GM12878 (cell line): Measurements from ENCODE around the gene MCM3. TPM values are rescaled to one million over a fixed set of nuclear protein-coding genes. Genes with fewer than 3 reads are reported as not detected.

Experiments
- ATAC-seq: fragments of 200-7000 bp; cut with Tn5 transposase; 3 replicates; pipeline ENCODE4 v1.9.1; 2020; ENCODE audit warnings: mild to moderate bottlenecking, moderate library complexity
- BruUV-seq: library from RNA; stranded (reverse); fragments of 400-500 nt; replicated peaks from 2 replicates; lab custom pipeline; 2021; lab: Mats Ljungman, UMichigan
- CTCF ChIA-PET: fragments of 300-600 bp; sonication (Branson Sonifier 250); formaldehyde crosslinking; extraction: SDS; loops from one replicate; lab custom pipeline; 2021; ENCODE audit warnings: inconsistent platforms; lab: Yijun Ruan, JAX
- POLR2A ChIA-PET: fragments of 350-600 bp; formaldehyde crosslinking; extraction: SDS; loops from one replicate; lab custom pipeline; 2021; ENCODE audit warnings: inconsistent platforms; lab: Charles Lee
- RAD21 ChIA-PET: fragments of 300-600 bp; sonication (Branson Sonifier 250); formaldehyde crosslinking; loops from one replicate; lab custom pipeline; 2023; ENCODE audit warnings: antibody characterized with exemption; ENCODE audit not compliant: unreplicated experiment; lab: Charles Lee
- SMC1A ChIA-PET: fragments of 300-600 bp; sonication (Branson Sonifier 250); formaldehyde crosslinking; loops from one replicate; lab custom pipeline; 2023; ENCODE audit not compliant: unreplicated experiment, uncharacterized antibody; lab: Charles Lee
- DNase-seq: peaks from one replicate; pipeline ENCODE4 v3.0.0-alpha.2; 2011; ENCODE audit warnings: low read depth, low spot score
- FAIRE-seq: peaks from 3 replicates; lab custom pipeline; 2011; peaks lifted over from hg19 to GRCh38; lab: Jason Lieb, UNC
- H2AFZ ChIP-seq: 2 replicates; pipeline ENCODE4 v1.6.0; 2011; ENCODE audit warnings: low read depth, low read length, control low read depth; ENCODE audit not compliant: control insufficient read depth
- H3K27ac ChIP-seq: 2 replicates; pipeline ENCODE4 v1.5.1; 2011; ENCODE audit warnings: control low read depth; ENCODE audit not compliant: control insufficient read depth, insufficient read depth
- H3K27me3 ChIP-seq, 2 experiments: replicated peaks in 1 of 2; 2 replicates each; pipeline versions ENCODE4 v1.6.0 to v1.6.1; 2011; ENCODE audit warnings: low read length in 1 of 2; ENCODE audit not compliant: control insufficient read depth in 2 of 2, insufficient read depth in 2 of 2
- H3K36me3 ChIP-seq, 2 experiments: 2 replicates each; pipeline ENCODE4 v1.5.1; 2011; ENCODE audit warnings: low read length in 1 of 2; ENCODE audit not compliant: control insufficient read depth in 2 of 2, insufficient read depth in 2 of 2
- H3K4me1 ChIP-seq: 2 replicates; pipeline ENCODE4 v1.6.1; 2011; ENCODE audit warnings: mild to moderate bottlenecking, low read length, moderate library complexity, mixed read lengths; ENCODE audit not compliant: control insufficient read depth, insufficient read depth
- H3K4me2 ChIP-seq: 2 replicates; pipeline ENCODE4 v1.6.0; 2011; ENCODE audit warnings: control low read depth; ENCODE audit not compliant: control insufficient read depth, insufficient read depth
- H3K4me3 ChIP-seq: fragments of 200-600 bp; sonication (generic); 2 replicates; pipeline ENCODE4 v1.5.1; 2016
- H3K79me2 ChIP-seq: 2 replicates; pipeline ENCODE4 v1.6.0; 2011; ENCODE audit warnings: low read length; ENCODE audit not compliant: control insufficient read depth, insufficient read depth
- H3K9ac ChIP-seq: 2 replicates; pipeline ENCODE4 v1.8.0; 2011; ENCODE audit warnings: low read length, control low read depth, mixed read lengths; ENCODE audit not compliant: control insufficient read depth, insufficient read depth
- H3K9me3 ChIP-seq: replicated peaks from 3 replicates; pipeline ENCODE4 v1.5.1; 2011; ENCODE audit warnings: mild to moderate bottlenecking, low read length; ENCODE audit not compliant: control insufficient read depth, insufficient read depth
- H4K20me1 ChIP-seq: 2 replicates; pipeline ENCODE4 v1.6.0; 2011; ENCODE audit not compliant: control insufficient read depth, insufficient read depth
- BACH1 ChIP-seq: fragments of 450-650 bp; IDR thresholded peaks from 2 replicates; pipeline ENCODE4 v1.6.1; 2017; ENCODE audit warnings: mild to moderate bottlenecking, borderline replicate concordance
- BRCA1 ChIP-seq: IDR thresholded peaks from 2 replicates; pipeline ENCODE4 v1.6.1; 2011; ENCODE audit warnings: low read depth, low read length, improper control_type of control experiment
- CBX5 ChIP-seq: sonication (generic); IDR thresholded peaks from 2 replicates; pipeline ENCODE4 v1.6.1; 2016; ENCODE audit warnings: low read depth, moderate library complexity, mild to moderate bottlenecking, inconsistent platforms
- DPF2 ChIP-seq: fragments of 450-650 bp; IDR thresholded peaks from 2 replicates; pipeline ENCODE4 v1.6.1; 2017; ENCODE audit warnings: mild to moderate bottlenecking
- IRF5 ChIP-seq: fragments of 450-650 bp; IDR thresholded peaks from 2 replicates; pipeline ENCODE4 v1.6.1; 2017; ENCODE audit warnings: borderline replicate concordance
- PAX5 ChIP-seq: IDR thresholded peaks from 2 replicates; pipeline ENCODE4 v1.6.1; 2011; ENCODE audit warnings: low read depth, low read length, borderline replicate concordance
- PAX8 ChIP-seq: fragments of 450-650 bp; IDR thresholded peaks from 2 replicates; pipeline ENCODE4 v1.6.1; 2017; ENCODE audit warnings: mild to moderate bottlenecking, moderate library complexity
- RCOR1 ChIP-seq: conservative IDR thresholded peaks from 2 replicates; pipeline ENCODE4 v1.6.1; 2012; ENCODE audit warnings: low read depth, low read length, improper control_type of control experiment
- RUNX3 ChIP-seq: IDR thresholded peaks from 2 replicates; pipeline ENCODE4 v1.6.1; 2012; ENCODE audit warnings: low read length, inconsistent platforms
- SMAD1 ChIP-seq: fragments of 450-650 bp; IDR thresholded peaks from 2 replicates; pipeline ENCODE4 v1.6.1; 2018; ENCODE audit warnings: mild to moderate bottlenecking, low read depth; ENCODE audit not compliant: partially characterized antibody
- SMARCA5 ChIP-seq: fragments of 450-650 bp; IDR thresholded peaks from 2 replicates; pipeline ENCODE4 v1.6.1; 2017; ENCODE audit warnings: mild to moderate bottlenecking
- SUZ12 ChIP-seq: fragments of 200-600 bp; sonication (generic); IDR thresholded peaks from one replicate; pipeline ENCODE4 v1.6.1; 2018; ENCODE audit warnings: antibody characterized with exemption, mild to moderate bottlenecking; ENCODE audit not compliant: unreplicated experiment
- ZBTB33 ChIP-seq: fragments of 450-650 bp; IDR thresholded peaks from 2 replicates; pipeline ENCODE4 v1.6.1; 2017; ENCODE audit warnings: mild to moderate bottlenecking
- WGBS: methylation state at CpG from one replicate; pipeline ENCODE4 v1.1.6; 2016; ENCODE audit warnings: low lambda C conversion rate; ENCODE audit not compliant: insufficient replicate concordance, insufficient coverage; ENCODE audit errors: missing lambda C conversion rate; 5-methylcytosine and 5-hydroxymethylcytosine counted together
- in situ Hi-C: fragments of 300-500 bp; cut with MboI; formaldehyde crosslinking; loops from 9 replicates; pipeline ENCODE4 v1.14.3; 2018; ENCODE audit warnings: mixed read lengths
- intact Hi-C: fragments of 100-400 bp; cut with micrococcal nuclease; formaldehyde crosslinking; loops from one replicate; pipeline ENCODE4 v1.14.2; 2022; ENCODE audit not compliant: unreplicated experiment
- polyA plus RNA-seq, 11 experiments: library from polyadenylated mRNA; depleted of rRNA in 4 of 11; unstranded in 6 of 11; stranded (reverse) in 5 of 11; fragments of >200 nt; fragmentation: Nextera tagmentation in 4 of 11; fragmentation: Illumina TruSeq in 1 of 11; extraction: Ambion mirVana in 4 of 11; extraction: Trizol in 1 of 11; gene quantifications; 1 replicate in 1 of 11; 2 replicates in 10 of 11; pipeline versions ENCODE4 v1.2.1 to v1.2.3, GENCODE V29; 2011 to 2016; ENCODE audit warnings: inconsistent platforms in 2 of 11, missing spikeins in 2 of 11, low read depth in 1 of 11
- total RNA-seq, 4 experiments: library from RNA; depleted of rRNA in 3 of 4; stranded (reverse); fragments of >200 nt in 3 of 4; fragmentation: Illumina TruSeq in 1 of 4; extraction: Trizol in 1 of 4; gene quantifications; 2 replicates each; pipeline versions ENCODE4 v1.2.1 to v1.2.3, GENCODE V29; 2013 to 2021

The MCM3 gene
- total and polyA plus RNA-seq, 10 of the 15 experiments (the other 5 are each of a cell fraction or from before 2014, with no cell fraction given) = 74.1 to 265 (median 214) TPM

- TF ChIP-seq IRF5 (no peak), PAX8 (no peak)
Measured at GRCh38 chr6:52324189-52324588, 39.6 kb upstream of the MCM3 start (continued).

- 23% methylated on average over 4 of the region's 4 CpGs for WGBS
- Histone ChIP-seq H3K27me3 (no peaks in the 10 kb centered on the region), H2AFZ (no peak overlapping the region), H3K36me3 (no peaks in the 10 kb centered on the region), H3K4me2 (peak overlapping the region; percentile 12), H3K27ac (no peak overlapping the region), H3K9ac (no peak overlapping the region), H3K79me2 (no peaks in the 10 kb centered on the region), H3K9me3 (no peaks in the 10 kb centered on the region), H3K4me1 (peaks cover 15% of the 10 kb centered on the region), H4K20me1 (no peaks in the 10 kb centered on the region), H3K4me3 (no peak overlapping the region)
- ATAC-seq (peak; percentile 99), FAIRE-seq (peak; percentile 81), DNase-seq (peak; percentile 62)
- POLR2A ChIA-PET = interaction anchor here (1.2 to 1.5 kb wide), 2 partner anchors 13 to 72 kb away, joined by 3 read pairs; no protein-coding TSS in a partner anchor
- intact Hi-C loops (loop anchor here (2.0 kb wide), 1 partner anchor 35 kb away; no protein-coding TSS in a partner anchor), in situ Hi-C loops (no loop called here)
- SMC1A ChIA-PET = interaction anchor here (1.1 to 2.1 kb wide), 7 partner anchors 10 to 43 kb away, joined by 3 to 8 read pairs (median 4); partner anchors contain the start of gene MCM3
- CTCF ChIA-PET = interaction anchor here (0.7 to 2.1 kb wide), 5 partner anchors 19 to 82 kb away, joined by 3 to 9 read pairs (median 4); no protein-coding TSS in a partner anchor
- RAD21 ChIA-PET = interaction anchor here (0.7 to 1.5 kb wide), 4 partner anchors 8 to 44 kb away, joined by 3 to 7 read pairs (median 4); partner anchors contain the start of gene PAQR8
- no TSS peak for BruUV-seq
- TF ChIP-seq SMARCA5 = no peak
- TF ChIP-seq PAX5 = no peak
- TF ChIP-seq ZBTB33 = no peak
- TF ChIP-seq SUZ12 = no peak
- TF ChIP-seq CBX5 = peak; percentile 45; the same call in 1 of the 2 replicates
- TF ChIP-seq RCOR1 = no peak
- TF ChIP-seq BACH1 = no peak; the same call in 1 of the 2 replicates
- no peak for TF ChIP-seq SMAD1
- TF ChIP-seq DPF2 = peak; percentile 82
- no peak for TF ChIP-seq BRCA1
- peak; percentile 55; the same call in 1 of the 2 replicates for TF ChIP-seq RUNX3
- TF ChIP-seq IRF5 = no peak
Measured at GRCh38 chr6:52317841-52318581, 33.5 kb upstream of the MCM3 start.
